HL-60 (cell line): Measurements from ENCODE around the gene CD36.

Experiments used
- GABPA ChIP-seq: IDR thresholded peaks from 2 replicates; pipeline ENCODE4 v1.6.1; 2012; ENCODE audit warnings: low read depth
- POLR2AphosphoS5 ChIP-seq: IDR thresholded peaks from 2 replicates; pipeline ENCODE4 v1.6.1; 2012; ENCODE audit warnings: low read depth
- TF ChIP-seq, protein P1 (sequence below): IDR thresholded peaks from one replicate; pipeline ENCODE4 v1.5.1; 2011; ENCODE audit warnings: low read length, control low read depth, inconsistent platforms; ENCODE audit not compliant: insufficient read depth

DNA sequence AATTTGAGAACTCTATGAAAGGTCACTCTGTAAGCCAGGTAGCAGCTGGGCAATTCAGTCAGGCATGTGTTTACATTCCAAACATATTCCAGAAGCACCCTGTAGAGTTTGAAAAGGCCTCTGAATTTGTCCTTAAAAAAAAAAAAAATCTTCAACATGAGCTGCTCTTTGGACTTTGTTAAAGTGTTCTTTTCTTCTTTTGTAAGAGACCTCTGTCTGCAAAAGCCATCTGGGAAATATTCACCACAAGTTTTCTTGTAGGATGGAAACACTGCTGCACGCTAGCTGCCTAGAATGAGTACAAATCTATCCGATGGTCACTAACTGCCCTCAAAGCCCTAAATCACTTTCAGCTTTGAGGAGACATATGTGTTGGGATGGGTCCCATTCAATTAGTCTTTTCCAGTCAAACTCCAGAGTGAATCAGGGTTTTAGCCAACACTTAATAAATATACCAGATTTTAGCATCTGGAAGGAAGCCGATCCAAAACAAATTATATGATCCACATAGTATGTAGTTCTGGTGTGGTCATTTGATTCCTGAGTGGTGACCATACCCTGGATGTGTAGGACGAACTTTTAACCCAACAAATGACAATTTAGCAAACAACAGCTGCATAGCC lies 85.9 kb downstream of the CD36 start:
- TF ChIP-seq POLR2AphosphoS5: no peak
- TF ChIP-seq, protein P1, sequence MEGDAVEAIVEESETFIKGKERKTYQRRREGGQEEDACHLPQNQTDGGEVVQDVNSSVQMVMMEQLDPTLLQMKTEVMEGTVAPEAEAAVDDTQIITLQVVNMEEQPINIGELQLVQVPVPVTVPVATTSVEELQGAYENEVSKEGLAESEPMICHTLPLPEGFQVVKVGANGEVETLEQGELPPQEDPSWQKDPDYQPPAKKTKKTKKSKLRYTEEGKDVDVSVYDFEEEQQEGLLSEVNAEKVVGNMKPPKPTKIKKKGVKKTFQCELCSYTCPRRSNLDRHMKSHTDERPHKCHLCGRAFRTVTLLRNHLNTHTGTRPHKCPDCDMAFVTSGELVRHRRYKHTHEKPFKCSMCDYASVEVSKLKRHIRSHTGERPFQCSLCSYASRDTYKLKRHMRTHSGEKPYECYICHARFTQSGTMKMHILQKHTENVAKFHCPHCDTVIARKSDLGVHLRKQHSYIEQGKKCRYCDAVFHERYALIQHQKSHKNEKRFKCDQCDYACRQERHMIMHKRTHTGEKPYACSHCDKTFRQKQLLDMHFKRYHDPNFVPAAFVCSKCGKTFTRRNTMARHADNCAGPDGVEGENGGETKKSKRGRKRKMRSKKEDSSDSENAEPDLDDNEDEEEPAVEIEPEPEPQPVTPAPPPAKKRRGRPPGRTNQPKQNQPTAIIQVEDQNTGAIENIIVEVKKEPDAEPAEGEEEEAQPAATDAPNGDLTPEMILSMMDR: no peak
- no peak for TF ChIP-seq GABPA
